ENCODE measurements around the gene INPP5A. TPM values are rescaled to one million over a fixed set of nuclear protein-coding genes. Genes with fewer than 3 reads are reported as not detected.

INPP5A gene
- total RNA-seq, 1 experiment from 2014 or later = 22.6 TPM

Other genes starting within 250 kb of the INPP5A start
- 28.3 and 34.7 TPM in 2 replicates for gene STK32C, start 229.8 kb upstream of the INPP5A start, total RNA-seq (2014; rRNA removed)
- gene LRRC27, start 205.6 kb upstream of the INPP5A start, total RNA-seq (2014; rRNA removed) = 2.5 and 5.6 TPM in 2 replicates
- gene PWWP2B, start 140.6 kb upstream of the INPP5A start, total RNA-seq (2014; rRNA removed) = 24.5 and 41.5 TPM in 2 replicates
- gene NKX6-2, start 248.4 kb downstream of the INPP5A start, total RNA-seq (2014; rRNA removed) = not detected in 2 replicates

Data from PC-3 (cell line).